ENCODE results near the gene DYTN.

The DYTN gene

DNA sequence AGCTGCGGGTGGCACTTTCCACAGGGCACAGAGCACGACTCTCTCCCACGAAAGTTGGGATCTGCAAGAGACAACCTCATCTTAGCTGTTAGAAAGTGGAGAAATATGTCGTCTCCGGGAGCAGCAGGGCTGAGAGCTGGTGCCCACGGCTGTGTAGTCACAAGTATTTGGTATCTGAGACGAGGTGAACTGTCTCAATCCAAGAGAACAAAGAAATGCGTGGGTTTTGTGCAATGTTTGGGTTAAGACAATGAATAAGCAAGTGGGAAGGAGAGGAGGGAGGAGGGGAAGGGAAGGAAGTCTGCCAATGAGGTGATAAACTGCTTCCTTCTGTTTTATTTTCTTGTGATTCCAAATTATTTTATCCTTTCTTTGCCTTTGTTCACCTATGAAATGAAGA, 18.0 kb downstream of the DYTN start:
- peak; percentile 42 for DNase-seq

GRCh38 chr2:206698811-206699210, 19.4 kb downstream of the DYTN start:
- DNase-seq, result no peak

GRCh38 chr2:206696910-206697309, 21.3 kb downstream of the DYTN start:
- DNase-seq, result no peak

DNA sequence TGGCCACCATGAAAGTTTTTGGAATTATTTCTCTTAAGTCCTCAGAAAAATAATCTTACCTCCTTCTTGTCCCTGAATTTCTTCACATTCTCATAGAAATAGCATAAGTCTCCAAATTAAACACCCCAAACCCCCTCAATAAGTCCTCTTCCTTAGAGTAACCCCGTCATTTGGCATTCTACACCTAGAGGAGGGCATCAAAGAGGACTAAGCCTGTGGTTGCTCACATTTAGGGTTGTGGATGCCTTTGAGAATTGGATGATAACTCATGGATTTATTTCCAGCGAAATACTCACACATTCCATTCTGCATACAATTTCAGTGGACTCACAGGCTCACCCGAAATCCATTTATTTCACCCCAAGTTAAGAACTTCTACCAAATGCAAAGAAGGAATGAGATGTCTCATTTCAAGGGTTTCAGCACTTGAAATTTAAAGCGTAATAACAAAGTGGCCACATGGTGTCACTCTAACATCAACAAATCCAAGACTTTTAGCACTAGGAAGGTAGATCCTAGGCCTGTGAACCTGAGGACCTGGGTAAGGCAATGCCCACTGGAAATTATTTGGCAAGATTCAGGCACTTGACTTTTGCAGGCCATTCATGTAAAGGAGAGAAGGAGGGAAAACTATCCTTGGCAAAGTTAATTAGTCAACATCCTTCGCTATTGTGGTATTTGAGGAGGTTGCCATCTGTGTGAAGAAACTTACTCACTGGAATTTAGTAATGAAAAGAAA, 24.6 kb downstream of the DYTN start:
- DNase-seq, result peak; percentile 80

DNA sequence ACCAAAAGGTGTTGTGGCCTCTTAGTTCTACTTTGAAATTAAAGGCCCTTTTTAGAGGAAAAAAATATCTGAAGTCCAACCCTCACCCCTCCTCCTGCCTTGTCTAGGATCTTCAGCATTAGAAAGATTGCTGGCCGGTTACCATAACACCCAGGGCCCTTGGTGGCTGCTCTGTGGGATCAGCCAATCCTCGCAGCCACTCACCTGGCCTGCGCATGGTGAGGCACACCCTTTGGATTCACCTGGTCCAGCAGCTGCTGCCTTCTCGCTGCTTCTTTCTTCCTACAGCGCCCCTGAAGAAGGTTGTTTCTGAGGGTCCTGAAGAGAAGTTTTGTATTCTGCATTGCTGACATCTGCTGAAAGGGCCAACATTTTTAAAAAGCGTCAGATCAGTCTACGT, 25.2 kb downstream of the DYTN start:
- DNase-seq, result no peak

DNA sequence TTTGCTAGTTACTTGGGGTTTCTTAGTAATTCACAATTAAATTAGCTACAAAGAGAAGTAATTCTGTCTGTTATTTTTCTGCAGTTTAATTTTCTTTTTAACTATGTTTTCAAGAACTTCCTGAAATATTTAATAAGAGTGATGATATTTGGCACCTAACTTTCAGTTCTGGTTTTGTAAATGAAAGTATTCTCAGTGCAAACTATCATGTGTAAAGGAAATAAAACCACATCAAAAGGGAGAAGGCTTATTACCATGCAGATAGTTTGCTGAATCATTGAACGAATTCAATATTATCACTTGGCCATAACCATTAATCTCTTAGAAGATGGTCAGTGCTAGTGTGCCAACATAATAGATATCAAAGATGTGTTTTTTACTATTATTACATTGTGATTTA, 29.2 kb downstream of the DYTN start:
- DNase-seq, result peak; percentile 3

- DNase-seq, result no peak
Measured at GRCh38 chr2:206688453-206688852, 29.7 kb downstream of the DYTN start.

DNA sequence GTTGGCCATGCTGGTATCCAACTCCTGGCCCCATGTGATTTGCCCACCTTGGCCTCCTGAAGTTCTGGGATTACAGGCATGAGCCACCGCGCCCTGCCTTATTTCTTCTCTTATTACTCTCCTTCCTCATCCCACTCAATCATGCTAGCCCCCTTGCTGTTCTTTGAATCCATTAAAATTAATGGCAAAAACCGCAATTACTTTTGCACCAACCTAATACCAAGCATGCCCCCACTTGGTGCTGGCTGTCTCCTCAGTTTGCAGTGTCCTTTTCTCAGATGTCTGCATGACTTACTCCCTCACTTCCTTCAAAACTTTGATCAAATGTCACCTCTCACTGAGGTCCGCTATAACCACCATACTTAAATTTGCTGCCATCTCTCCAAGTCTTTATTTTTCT, 34.6 kb downstream of the DYTN start:
- no peak for DNase-seq

GRCh38 chr2:206670531-206671319, 47.5 kb downstream of the DYTN start:
- DNase-seq, result no peak

DNA sequence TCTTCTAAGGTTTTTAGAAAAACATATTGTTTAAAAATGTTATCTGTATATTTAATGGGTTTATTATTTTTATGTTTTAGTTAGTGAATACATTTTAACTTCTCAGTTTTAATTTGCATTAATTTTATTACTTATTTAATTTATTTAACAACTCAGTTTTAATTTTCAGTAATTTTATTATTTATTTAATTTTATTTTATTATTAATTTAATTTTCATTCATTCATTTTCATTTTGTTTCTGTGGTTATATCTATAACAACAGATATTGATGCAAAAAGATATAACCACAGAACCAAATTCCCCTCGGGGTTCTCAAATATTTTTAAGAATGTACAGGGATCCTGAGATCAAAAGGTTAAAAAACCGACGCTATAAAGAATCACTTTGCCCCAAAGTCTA, 52.9 kb downstream of the DYTN start:
- DNase-seq, result no peak

GRCh38 chr2:206657087-206657486, 61.1 kb downstream of the DYTN start:
- no peak for DNase-seq

DNA sequence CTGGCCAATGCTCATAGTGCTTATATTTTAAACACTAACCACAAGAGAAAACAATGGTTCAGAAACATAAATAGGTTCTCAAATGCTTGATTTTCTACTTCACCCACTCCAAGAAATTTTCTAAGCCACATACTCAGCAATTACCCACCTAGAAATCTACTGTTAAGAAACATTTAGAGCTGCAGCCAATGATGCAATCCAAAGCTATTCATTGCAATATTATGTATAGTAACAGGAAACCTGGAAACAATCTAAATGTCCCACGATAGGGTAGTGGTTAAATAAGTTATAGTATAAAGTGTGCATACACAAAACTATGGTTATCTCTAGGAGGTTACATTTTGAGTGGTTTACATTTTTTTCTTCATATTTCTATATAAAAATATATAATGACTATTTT, 70.2 kb downstream of the DYTN start:
- no peak for DNase-seq

DNA sequence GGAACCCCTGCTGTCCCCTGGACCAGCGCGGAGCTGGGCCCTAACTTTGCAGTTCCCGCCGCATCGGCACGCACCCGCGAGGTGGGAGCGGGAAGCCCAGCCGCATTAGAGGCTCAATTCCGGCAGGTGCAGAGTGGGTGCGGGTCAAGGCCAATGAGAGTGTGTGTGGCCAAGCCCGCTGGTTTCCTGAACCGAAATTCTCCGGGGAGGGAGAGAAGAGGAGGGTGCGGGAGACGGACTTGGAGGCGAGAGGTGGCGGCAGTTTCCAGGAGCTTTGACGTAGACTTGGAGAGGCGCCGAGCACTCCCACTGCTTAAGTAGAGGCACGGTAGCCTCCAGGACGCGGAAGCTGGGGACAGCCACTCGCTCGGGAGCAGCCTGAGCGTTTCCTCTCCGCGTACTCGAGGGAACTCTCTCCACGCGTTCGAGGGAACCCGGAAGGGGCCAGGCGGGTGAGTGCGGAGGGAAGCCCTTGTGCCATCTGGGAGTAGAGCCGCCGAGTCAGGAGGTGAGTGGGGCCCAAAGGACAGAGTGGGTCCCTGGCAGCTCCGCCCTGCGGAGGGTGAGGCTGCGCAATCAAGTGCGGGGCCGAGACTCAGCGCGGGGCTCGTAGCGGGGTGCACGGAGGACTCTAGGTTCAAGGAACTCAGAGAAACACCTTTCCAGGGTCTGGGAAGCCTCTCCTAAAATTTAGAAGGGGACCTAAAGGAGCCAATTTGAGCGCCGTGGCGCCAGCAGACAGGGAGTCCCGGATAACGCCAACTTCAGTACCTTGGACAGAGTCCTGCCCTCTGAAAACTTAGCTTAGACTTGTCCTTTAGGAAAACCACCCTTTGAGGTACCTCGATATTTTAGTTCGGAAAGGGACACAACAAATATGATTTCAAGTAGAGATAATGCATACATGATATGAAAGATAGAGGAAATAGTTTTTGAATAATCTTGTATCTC, 75.8 kb downstream of the DYTN start, which contains the start of gene FAM237A:
Gene FAM237A (plus strand): TSS at position 413 of the 951 bp plus-strand sequence. CDS start 1,750 bp downstream, outside the sequence.
- DNase-seq, result peak; percentile 84

GRCh38 chr2:206641226-206641625, 77.0 kb downstream of the DYTN start:
- no peak for DNase-seq

GRCh38 chr2:206639636-206640035, 78.6 kb downstream of the DYTN start:
- DNase-seq, result no peak

DNA sequence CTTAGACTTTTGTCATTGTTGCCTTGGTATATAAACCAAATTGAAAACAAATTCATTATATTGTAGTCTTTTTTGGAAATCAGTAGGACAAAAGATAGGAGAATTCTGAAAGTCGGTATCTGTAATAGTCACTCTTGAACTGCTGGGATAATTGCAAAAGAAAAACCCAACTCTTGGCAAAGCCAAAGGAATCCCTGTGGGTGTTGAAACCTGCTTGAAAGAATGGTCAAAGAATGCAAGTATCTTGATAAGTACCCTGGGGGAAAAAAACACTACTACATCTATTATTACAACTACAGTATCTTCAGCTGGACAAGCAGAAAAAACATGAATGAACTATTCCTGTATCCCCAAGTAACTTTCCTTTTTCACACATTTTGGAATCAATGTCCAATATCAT, 83.2 kb downstream of the DYTN start:
- DNase-seq, result no peak

GRCh38 chr2:206631340-206631739, 86.9 kb downstream of the DYTN start:
- DNase-seq, result no peak

GRCh38 chr2:206627632-206628031, 90.6 kb downstream of the DYTN start:
- no peak for DNase-seq

- DNase-seq, result no peak
Measured at GRCh38 chr2:206626108-206626507, 92.1 kb downstream of the DYTN start.

DNA sequence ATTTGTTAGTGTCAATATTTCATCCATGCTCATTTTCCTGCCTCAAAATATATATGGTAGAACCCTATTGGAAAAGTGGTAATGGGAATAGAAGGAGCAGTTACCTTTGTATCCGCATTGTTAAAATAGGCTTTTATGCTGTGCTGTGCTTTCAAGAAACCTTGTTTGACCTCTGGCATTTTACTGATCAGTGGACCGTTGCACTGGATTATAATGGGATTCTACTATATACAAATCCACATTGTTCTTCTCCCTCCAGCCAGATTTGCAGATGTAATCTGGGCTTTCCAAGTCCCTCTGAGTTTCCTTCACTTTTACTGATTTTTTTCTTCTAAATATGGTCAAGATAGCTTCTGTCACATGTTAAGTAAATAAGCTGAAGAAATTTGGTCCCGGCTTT, 99.2 kb downstream of the DYTN start:
- DNase-seq, result no peak

DNA sequence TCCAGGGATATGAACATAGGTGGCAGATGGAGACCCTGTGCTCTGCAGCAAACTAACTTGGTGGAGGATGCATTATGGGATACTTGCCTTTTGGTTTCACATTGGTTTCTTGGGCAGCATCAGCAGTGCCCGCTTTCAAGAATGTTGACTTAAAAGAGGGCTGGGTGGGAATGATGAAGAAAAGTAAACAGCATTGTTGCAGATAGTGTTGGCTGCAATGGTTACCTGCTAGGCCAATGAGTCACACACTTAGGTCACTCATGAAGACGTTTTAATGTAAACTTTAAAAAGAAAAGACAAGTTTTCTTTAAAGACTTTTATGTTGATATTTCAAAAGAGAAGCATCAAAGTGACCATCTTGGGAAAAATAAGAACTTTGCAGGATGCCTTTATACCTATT, 102.0 kb downstream of the DYTN start:
- no peak for DNase-seq

DNA sequence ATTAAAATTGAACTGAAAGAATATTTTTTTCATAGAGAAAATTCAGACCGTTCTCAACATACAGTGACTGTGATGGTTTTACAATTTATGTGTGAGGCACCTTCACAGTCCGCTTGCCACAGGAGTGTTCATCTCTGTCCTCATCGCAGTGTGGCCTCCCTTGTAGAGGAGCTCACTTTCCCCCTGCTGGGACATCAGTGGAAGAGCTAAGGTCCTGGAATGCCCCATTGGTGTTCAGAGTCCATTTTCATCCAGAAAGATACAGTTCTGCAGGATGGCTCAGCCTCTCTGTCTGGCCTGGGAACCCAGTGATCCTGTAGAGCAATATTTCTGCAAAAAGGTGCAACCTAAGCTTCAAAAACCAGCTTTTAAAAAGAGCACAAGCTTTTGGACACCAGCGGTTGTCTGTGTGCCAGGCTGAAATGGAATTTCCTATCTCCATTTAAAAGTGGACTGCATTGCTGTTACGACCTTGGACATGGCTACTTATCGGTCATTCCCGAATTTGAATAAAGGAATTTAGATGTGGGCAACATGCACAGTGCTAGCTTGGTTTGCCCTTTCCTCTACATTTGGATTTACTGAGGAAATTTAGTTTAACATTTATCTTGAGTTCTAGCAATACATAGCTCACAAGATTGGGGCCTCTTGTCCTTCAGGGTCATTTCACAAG, 102.6 kb downstream of the DYTN start:
- no peak for DNase-seq

GRCh38 chr2:206614811-206615210, 103.4 kb downstream of the DYTN start:
- DNase-seq, result peak; percentile 22

Measured in hematopoietic multipotent progenitor cell treated with erythropoietin and hydrocortisone succinate and interleukin-3 and kit ligand, for 6 days (in vitro differentiated cells).